GM21825 (cell line): ENCODE measurements around the gene ANKUB1.

ENCODE experiments used
- ATAC-seq: cut with Tn5 transposase; IDR thresholded peaks from one replicate; pipeline ENCODE4 v1.9.1; 2021; ENCODE audit warnings: mild to moderate bottlenecking, moderate library complexity; ENCODE audit not compliant: unreplicated experiment

ANKUB1 gene

GRCh38 chr3:149713730-149714654, 78.4 kb downstream of the ANKUB1 start:
- ATAC-seq: no peak
